GM12801 (cell line): ENCODE results near the gene GBF1.

Experiments
- TF ChIP-seq, protein P1 (sequence below): IDR thresholded peaks from one replicate; pipeline ENCODE4 v1.5.1; 2011; ENCODE audit warnings: control low read depth; ENCODE audit not compliant: insufficient read length; ENCODE audit errors: extremely low read depth

The GBF1 gene

GRCh38 chr10:102341038-102341688, 95.8 kb downstream of the GBF1 start:
- TF ChIP-seq, protein P1, sequence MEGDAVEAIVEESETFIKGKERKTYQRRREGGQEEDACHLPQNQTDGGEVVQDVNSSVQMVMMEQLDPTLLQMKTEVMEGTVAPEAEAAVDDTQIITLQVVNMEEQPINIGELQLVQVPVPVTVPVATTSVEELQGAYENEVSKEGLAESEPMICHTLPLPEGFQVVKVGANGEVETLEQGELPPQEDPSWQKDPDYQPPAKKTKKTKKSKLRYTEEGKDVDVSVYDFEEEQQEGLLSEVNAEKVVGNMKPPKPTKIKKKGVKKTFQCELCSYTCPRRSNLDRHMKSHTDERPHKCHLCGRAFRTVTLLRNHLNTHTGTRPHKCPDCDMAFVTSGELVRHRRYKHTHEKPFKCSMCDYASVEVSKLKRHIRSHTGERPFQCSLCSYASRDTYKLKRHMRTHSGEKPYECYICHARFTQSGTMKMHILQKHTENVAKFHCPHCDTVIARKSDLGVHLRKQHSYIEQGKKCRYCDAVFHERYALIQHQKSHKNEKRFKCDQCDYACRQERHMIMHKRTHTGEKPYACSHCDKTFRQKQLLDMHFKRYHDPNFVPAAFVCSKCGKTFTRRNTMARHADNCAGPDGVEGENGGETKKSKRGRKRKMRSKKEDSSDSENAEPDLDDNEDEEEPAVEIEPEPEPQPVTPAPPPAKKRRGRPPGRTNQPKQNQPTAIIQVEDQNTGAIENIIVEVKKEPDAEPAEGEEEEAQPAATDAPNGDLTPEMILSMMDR: no peak

DNA sequence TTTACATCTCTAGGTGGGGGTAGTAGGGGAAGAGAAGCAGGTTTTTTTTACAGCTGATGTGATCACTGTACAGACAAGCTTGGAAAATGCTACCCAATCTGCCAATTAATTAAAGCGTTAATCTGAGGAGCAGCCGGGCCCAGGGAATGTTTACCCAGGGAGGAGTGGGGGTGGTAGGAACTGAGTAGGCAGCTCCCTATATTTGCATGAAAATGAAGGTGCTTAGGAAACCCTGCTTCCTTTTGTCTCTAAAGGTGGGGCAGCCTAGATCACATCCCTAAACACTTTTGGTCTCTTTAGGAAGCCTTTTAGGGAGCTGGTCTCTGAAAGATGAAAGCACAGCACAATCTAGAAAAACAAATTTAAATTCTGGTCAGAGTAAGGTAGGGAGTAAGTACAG, 97.1 kb downstream of the GBF1 start:
- TF ChIP-seq, protein P1: no peak

GRCh38 chr10:102342958-102343357, 97.6 kb downstream of the GBF1 start:
- TF ChIP-seq, protein P1: no peak

DNA sequence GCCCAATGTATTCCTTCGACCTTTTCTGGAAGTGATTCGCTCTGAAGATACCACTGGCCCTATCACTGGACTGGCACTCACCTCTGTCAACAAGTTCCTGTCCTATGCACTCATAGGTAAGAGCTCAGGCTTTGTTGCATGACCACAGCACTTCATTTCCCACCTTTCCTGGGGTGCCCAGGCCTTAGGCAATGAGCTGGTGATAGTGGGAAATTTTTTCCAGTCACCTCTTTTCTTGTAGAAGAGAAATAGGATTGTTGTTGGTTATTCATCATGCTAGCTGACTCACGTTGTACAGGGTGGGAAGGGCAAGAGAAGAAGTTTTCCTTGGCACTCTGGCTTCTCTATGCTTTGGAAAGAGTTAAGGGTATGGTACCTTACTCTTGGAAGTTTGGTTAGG, 98.7 kb downstream of the GBF1 start:
- TF ChIP-seq, protein P1: no peak

DNA sequence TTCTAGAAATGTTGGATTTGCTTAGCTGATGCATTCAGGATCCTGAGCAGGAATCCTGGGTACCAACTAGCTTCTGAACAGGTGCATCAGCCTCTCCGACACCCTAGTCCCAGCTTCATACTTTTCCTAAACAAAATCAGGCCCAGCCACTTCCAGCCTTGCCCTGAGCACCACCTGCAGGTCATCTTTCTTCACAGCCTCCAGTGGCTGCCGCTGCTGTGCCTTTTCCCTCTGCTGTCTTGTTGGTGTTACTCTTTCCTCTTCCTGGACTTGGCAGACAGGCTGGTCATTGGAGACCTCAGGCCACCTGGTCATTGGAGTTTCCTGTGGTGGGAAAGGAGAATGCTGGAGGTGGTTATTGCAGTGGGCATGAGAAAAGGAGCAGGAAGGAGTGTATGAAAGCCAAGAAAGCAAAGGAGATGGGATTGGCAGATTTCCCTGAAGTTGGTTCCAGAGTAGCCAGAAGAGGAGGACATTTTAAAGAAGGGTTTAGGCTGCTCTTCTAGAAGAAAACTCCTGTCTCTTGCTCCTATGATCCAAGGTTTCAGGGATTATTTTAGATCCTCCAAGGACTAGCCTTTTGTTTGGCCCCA, 102.0 kb downstream of the GBF1 start:
- TF ChIP-seq, protein P1: no peak

DNA sequence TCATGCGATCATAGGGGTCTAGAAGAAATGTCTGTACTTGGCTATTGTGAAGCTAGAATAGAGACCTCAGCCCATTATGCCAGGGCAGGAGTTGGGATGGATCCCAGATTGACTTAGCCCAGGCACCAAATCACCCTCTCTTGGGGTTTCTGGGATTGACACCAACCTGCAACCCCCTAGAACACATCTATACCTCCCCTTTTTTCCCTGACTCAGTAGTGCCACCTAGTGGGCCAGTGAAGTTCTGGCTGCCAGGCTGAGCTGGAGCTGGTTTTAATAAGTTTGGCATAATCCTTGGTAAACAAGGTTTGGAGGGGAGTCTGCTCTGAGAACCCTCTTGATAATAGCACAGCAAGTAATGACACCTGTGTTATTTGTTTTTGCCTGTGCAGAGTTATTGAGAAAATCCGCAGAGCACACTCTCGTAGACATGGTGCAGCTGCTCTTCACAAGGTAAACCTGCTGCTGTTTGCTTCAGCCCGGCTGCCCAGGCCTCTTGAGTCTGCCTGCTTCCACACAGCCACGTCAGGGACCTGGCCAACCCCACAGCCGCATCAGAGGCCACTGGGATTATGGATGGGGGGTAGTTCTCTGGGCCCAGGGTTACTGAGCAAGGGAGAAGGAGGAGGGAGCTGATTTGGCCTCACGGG, 106.9 kb downstream of the GBF1 start:
- TF ChIP-seq, protein P1: peak; percentile 48

GRCh38 chr10:102354451-102354850, 109.1 kb downstream of the GBF1 start:
- TF ChIP-seq, protein P1: no peak
